Caco-2 (cell line): ENCODE results near the gene RNLS. TPM values are rescaled to one million over a fixed set of nuclear protein-coding genes. Genes with fewer than 3 reads are reported as not detected.

ENCODE experiments used
- BruUV-seq: library from RNA; stranded (reverse); fragments of 400-500 nt; replicated peaks from 2 replicates; lab custom pipeline; 2021; lab: Mats Ljungman, UMichigan
- CTCF ChIA-PET: fragments of 300-600 bp; sonication (Branson Sonifier 250); formaldehyde crosslinking; loops from one replicate; lab custom pipeline; 2022; ENCODE audit warnings: antibody characterized with exemption; lab: Charles Lee
- POLR2A ChIA-PET: fragments of 300-600 bp; sonication (Branson Sonifier 250); formaldehyde crosslinking; loops from one replicate; lab custom pipeline; 2022; ENCODE audit warnings: antibody characterized with exemption; lab: Charles Lee
- DNase-seq, 2 experiments: peaks; one replicate each; pipeline versions ENCODE4 v3.0.0 to v3.0.0-alpha.2; 2020 to 2022
- H3K27me3 ChIP-seq: replicated peaks from 2 replicates; pipeline ENCODE4 v1.6.0; 2011; ENCODE audit warnings: low read length; ENCODE audit not compliant: control insufficient read depth, insufficient read depth
- H3K36me3 ChIP-seq: 2 replicates; pipeline ENCODE4 v1.5.1; 2011; ENCODE audit warnings: low read length; ENCODE audit not compliant: control insufficient read depth, insufficient read depth
- H3K4me1 ChIP-seq: fragments of 250-450 bp; sonication (Bioruptor Pico); 2 replicates; pipeline ENCODE4 v1.5.1; 2020; ENCODE audit warnings: mild to moderate bottlenecking
- H3K4me3 ChIP-seq: 2 replicates; pipeline ENCODE4 v1.5.1; 2011; ENCODE audit warnings: low read depth, mild to moderate bottlenecking, control low read depth, low read length
- H3K9me3 ChIP-seq: fragments of 250-450 bp; sonication (Bioruptor Pico); 2 replicates; pipeline ENCODE4 v1.5.1; 2020; ENCODE audit warnings: mild to moderate bottlenecking, moderate library complexity
- H3K27ac Mint-ChIP-seq: one replicate; pipeline ENCODE4 v1.8.0; 2022; ENCODE audit warnings: mixed read lengths; ENCODE audit not compliant: unreplicated experiment
- H3K27me3 Mint-ChIP-seq: one replicate; pipeline ENCODE4 v1.8.0; 2022; ENCODE audit warnings: mixed read lengths; ENCODE audit not compliant: insufficient read depth, unreplicated experiment
- H3K36me3 Mint-ChIP-seq: one replicate; pipeline ENCODE4 v1.8.0; 2022; ENCODE audit warnings: mild to moderate bottlenecking, mixed read lengths; ENCODE audit not compliant: insufficient read depth, unreplicated experiment
- H3K4me1 Mint-ChIP-seq: one replicate; pipeline ENCODE4 v1.8.0; 2022; ENCODE audit warnings: low read depth, mixed read lengths; ENCODE audit not compliant: unreplicated experiment
- H3K4me3 Mint-ChIP-seq: one replicate; pipeline ENCODE4 v1.8.0; 2022; ENCODE audit warnings: mild to moderate bottlenecking, moderate library complexity, mixed read lengths; ENCODE audit not compliant: unreplicated experiment
- H3K9me3 Mint-ChIP-seq: one replicate; pipeline ENCODE4 v1.8.0; 2022; ENCODE audit warnings: mixed read lengths; ENCODE audit not compliant: unreplicated experiment
- intact Hi-C: fragments of 100-400 bp; cut with micrococcal nuclease; formaldehyde crosslinking; loops from one replicate; pipeline ENCODE4 v1.10.0; 2022; ENCODE audit not compliant: unreplicated experiment
- total RNA-seq: library from RNA; stranded (reverse); gene quantifications from 2 replicates; pipeline ENCODE4 v1.2.3, GENCODE V29; 2022
- TF ChIP-seq, protein P1 (sequence below), 2 experiments: fragments of 200-600 bp in 1 of 2; IDR thresholded peaks; 1 replicate in 1 of 2; 2 replicates in 1 of 2; pipeline versions ENCODE4 v1.5.1 to v1.8.0; 2011 to 2022; ENCODE audit warnings: antibody characterized with exemption in 1 of 2, control low read depth in 1 of 2, inconsistent platforms in 1 of 2, low read depth in 1 of 2, low read length in 1 of 2, mild to moderate bottlenecking in 1 of 2, moderate library complexity in 1 of 2; ENCODE audit not compliant: insufficient read depth in 1 of 2, severe bottlenecking in 1 of 2, unreplicated experiment in 1 of 2

RNLS gene
- total RNA-seq, 1 experiment from 2014 or later: 5.7 TPM

DNA sequence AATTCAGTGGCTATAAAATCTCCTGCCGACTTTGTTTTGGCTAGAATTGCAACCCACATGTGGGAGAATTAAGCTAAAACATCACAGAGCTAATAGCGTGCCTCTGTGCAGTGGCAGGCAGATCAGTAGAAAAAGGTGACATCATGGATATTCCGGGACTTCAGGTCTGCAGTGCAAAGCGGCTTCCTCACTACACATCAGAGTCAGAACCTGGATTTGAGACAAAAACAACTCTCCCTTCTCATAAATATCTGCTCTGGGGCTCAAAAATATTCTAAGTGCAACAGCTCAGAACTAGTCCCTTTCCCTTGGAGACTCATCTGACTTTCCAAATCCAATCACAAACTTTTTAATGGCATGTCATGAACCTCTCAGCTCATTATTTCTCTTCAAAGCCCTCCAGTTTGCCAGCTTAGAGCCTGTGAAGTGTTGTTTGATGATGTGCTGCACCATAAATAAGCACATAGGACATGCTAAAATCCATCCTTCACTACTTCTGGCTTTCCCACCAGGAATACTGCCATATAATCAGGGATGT, 337.1 kb downstream of the RNLS start:
- no TSS peak for BruUV-seq
- Mint-ChIP-seq H3K9me3 (no peaks in the 10 kb centered on the region), H3K4me1 (no peaks in the 10 kb centered on the region), H3K4me3 (no peak overlapping the region), H3K27ac (no peak overlapping the region), H3K27me3 (no peaks in the 10 kb centered on the region), H3K36me3 (no peaks in the 10 kb centered on the region)
- CTCF ChIA-PET: no interaction called here
- POLR2A ChIA-PET: no interaction called here
- no peaks in the 10 kb centered on the region for H3K4me1 ChIP-seq
- no peaks in the 10 kb centered on the region for H3K36me3 ChIP-seq
- no peaks in the 10 kb centered on the region for H3K27me3 ChIP-seq
- DNase-seq: no peak
- H3K9me3 ChIP-seq: no peaks in the 10 kb centered on the region
- intact Hi-C loops: no loop called here
- no peak overlapping the region for H3K4me3 ChIP-seq
- TF ChIP-seq, protein P1, sequence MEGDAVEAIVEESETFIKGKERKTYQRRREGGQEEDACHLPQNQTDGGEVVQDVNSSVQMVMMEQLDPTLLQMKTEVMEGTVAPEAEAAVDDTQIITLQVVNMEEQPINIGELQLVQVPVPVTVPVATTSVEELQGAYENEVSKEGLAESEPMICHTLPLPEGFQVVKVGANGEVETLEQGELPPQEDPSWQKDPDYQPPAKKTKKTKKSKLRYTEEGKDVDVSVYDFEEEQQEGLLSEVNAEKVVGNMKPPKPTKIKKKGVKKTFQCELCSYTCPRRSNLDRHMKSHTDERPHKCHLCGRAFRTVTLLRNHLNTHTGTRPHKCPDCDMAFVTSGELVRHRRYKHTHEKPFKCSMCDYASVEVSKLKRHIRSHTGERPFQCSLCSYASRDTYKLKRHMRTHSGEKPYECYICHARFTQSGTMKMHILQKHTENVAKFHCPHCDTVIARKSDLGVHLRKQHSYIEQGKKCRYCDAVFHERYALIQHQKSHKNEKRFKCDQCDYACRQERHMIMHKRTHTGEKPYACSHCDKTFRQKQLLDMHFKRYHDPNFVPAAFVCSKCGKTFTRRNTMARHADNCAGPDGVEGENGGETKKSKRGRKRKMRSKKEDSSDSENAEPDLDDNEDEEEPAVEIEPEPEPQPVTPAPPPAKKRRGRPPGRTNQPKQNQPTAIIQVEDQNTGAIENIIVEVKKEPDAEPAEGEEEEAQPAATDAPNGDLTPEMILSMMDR (IDR thresholded peaks at IDR 0.05; ENCODE audit: insufficient read depth in 1 of 2, low read depth in 1 of 2, low read length in 1 of 2, severe bottlenecking in 1 of 2, unreplicated experiment in 1 of 2): no peak

DNA sequence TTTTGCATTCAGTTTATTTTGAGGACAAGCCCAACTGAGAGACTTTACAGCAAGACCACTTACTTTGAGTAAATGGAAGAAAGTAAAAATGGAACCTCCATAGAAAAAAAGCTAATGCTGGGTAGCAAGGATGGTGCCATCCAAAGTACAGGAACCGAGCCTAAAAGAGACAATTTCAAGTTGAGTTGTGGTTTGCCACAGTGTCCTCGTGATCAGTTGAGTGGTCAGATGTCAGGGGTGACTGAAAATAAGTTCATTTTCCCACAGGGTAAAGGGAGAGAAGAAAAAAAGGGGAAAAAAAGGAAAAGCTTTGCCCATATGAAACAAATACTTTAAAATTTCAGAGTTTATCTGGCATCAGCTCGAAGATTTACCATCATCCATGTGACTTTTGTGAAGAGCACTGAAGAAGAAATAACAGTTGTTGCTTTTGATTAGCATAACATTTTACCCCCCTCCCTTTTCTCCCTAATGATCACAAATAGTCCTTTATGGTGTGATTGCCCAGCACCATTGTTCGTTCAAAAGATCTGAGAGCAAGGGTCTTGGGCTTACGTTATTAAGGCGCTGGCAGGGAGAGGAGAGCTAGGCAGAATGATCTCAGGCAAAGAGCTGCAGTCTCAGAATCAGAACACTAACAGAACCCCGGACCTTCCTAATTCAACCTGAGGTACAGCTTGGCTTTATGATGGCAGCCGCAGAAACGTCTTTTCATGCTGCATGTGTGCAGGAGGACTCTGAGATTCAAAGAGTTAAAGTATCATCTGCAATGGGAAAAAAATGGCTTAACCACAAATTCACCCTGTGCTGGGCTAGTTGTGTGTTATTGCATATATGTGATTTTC, 338.1 kb downstream of the RNLS start:
- CTCF ChIA-PET: no interaction called here
- Mint-ChIP-seq H3K4me3 (no peak overlapping the region), H3K4me1 (no peaks in the 10 kb centered on the region), H3K36me3 (no peaks in the 10 kb centered on the region), H3K27me3 (no peaks in the 10 kb centered on the region), H3K27ac (no peak overlapping the region), H3K9me3 (no peaks in the 10 kb centered on the region)
- H3K4me3 ChIP-seq: no peak overlapping the region
- no peaks in the 10 kb centered on the region for H3K36me3 ChIP-seq
- POLR2A ChIA-PET: no interaction called here
- no peaks in the 10 kb centered on the region for H3K27me3 ChIP-seq
- BruUV-seq: no TSS peak
- no peak for DNase-seq
- H3K4me1 ChIP-seq: no peaks in the 10 kb centered on the region
- TF ChIP-seq, protein P1 (IDR thresholded peaks at IDR 0.05; ENCODE audit: insufficient read depth in 1 of 2, low read depth in 1 of 2, low read length in 1 of 2, severe bottlenecking in 1 of 2, unreplicated experiment in 1 of 2): no peak
- no peaks in the 10 kb centered on the region for H3K9me3 ChIP-seq
- intact Hi-C loops: no loop called here

DNA sequence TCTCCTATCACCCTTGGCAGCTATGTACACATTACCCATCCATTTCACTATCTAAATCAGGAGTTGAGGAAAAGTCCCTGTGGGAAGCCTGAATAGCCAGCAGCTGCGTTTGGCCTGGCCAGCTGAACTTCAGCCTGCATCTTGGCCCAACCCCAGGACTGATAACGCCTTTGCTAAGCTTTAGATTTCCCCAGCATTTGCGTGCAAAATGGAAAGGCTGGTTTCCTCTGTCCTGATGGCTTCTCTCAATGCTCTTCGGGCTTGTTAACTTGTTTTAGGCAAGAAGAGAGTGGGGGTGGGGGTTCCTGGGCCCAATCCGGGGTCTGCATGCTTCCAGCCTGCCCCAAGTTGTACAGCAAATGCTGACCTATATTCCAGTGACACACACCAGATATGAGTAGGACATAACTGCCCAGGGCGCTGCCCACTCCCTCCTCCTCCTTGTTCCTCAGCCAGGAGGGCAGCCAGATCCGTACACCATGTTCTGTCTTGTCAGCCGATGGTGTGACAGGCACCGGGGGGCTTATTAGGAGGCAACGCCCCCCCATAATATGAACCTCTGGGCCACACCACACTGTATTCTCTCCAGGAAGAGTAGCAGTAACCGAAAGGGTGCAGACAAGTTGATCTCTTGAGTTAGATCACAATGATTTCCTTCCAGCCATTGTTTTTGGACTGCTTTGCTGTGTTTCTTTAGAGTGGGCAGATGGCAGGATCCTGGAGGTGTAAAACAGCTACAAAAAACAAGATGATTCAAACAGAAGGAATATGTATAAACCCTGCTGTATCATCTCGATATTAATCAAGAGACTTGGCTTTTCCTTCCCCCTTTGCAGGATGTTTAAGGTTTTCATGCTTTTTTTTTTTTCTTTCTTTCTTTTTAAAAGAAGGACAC, 339.0 kb downstream of the RNLS start:
- H3K4me1 Mint-ChIP-seq: no peaks in the 10 kb centered on the region
- no peaks in the 10 kb centered on the region for H3K9me3 ChIP-seq
- no peaks in the 10 kb centered on the region for H3K27me3 Mint-ChIP-seq
- no peaks in the 10 kb centered on the region for H3K36me3 Mint-ChIP-seq
- ChIA-PET POLR2A (no interaction called here), CTCF (interaction anchor here (0.6 kb wide), 1 partner anchor 94 kb away, joined by 4 read pairs; no protein-coding TSS in a partner anchor)
- no peaks in the 10 kb centered on the region for H3K27me3 ChIP-seq
- no TSS peak for BruUV-seq
- DNase-seq: no peak
- H3K4me1 ChIP-seq: no peaks in the 10 kb centered on the region
- no peak overlapping the region for H3K4me3 ChIP-seq
- no peak overlapping the region for H3K4me3 Mint-ChIP-seq
- no peak overlapping the region for H3K27ac Mint-ChIP-seq
- intact Hi-C loops: no loop called here
- TF ChIP-seq, protein P1 (IDR thresholded peaks at IDR 0.05; ENCODE audit: insufficient read depth in 1 of 2, low read depth in 1 of 2, low read length in 1 of 2, severe bottlenecking in 1 of 2, unreplicated experiment in 1 of 2): no peak
- no peaks in the 10 kb centered on the region for H3K36me3 ChIP-seq
- no peaks in the 10 kb centered on the region for H3K9me3 Mint-ChIP-seq
